Temporal lobe (tissue), 1 donor: ENCODE data around the gene NTMT1. TPM values are rescaled to one million over a fixed set of nuclear protein-coding genes. Genes with fewer than 3 reads are reported as not detected.

Source experiments
- total RNA-seq: library from RNA; depleted of rRNA; stranded (reverse); fragments of >200 nt; gene quantifications from one replicate; pipeline ENCODE4 v1.2.3, GENCODE V29; 2014

Gene NTMT1
- total RNA-seq, 1 donor from 2014 or later, result 11.1 TPM

Other genes with a start within 250 kb of the NTMT1 start
- gene C9orf50, start 5.1 kb upstream of the NTMT1 start, total RNA-seq, result not detected
- gene ASB6, start 16.0 kb downstream of the NTMT1 start, total RNA-seq, result 12.5 TPM
- 0.25 TPM for gene PRRX2, start 39.5 kb downstream of the NTMT1 start, total RNA-seq
- gene PTGES, start 126.9 kb downstream of the NTMT1 start, total RNA-seq, result 2.0 TPM
- 36.1 TPM for gene TOR1B, start 177.0 kb downstream of the NTMT1 start, total RNA-seq
- gene TOR1A, start 198.0 kb downstream of the NTMT1 start, total RNA-seq, result 20.7 TPM
- 35.7 TPM for gene C9orf78, start 209.1 kb downstream of the NTMT1 start, total RNA-seq
- gene USP20, start 209.3 kb downstream of the NTMT1 start, total RNA-seq, result 16.0 TPM